ENCODE measurements around the gene ZMAT3. TPM values are rescaled to one million over a fixed set of nuclear protein-coding genes. Genes with fewer than 3 reads are reported as not detected.

ZMAT3 gene
- total and polyA plus RNA-seq, 7 donors, result 2.4 to 16.9 (median 12.4) TPM

DNA sequence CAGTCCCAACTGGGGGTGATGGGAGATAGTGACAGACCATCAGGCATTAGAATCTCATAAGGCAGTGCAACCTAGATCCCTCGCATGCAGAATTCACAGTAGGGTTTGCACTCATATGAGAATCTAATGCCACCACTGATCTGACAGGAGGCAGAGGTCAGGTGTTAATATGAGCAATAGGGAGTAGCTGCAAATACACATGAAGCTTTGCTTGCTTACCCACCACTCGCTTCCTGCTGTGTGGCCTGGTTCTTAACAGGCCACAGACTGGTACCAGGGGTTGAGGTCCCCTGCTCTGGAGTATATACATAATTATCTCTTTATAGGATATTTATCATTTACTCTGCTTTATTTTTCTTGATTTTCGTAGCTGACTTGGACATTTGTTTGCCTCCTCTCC is 36.0 kb upstream of the ZMAT3 start:
- Histone ChIP-seq H3K36me3 (no peaks in the 10 kb centered on the region), H3K27me3 (no peaks in the 10 kb centered on the region), H3K4me3 (no peak overlapping the region), H3K9me3 (peaks cover 0 to 3% (median 0%) of the 10 kb centered on the region in 4 donors), H3K27ac (no peak overlapping the region), H3K4me1 (no peaks in the 10 kb centered on the region)
- no peak for DNase-seq
- TF ChIP-seq POLR2A (IDR thresholded peaks at IDR 0.05) (no peak), POLR2AphosphoS5 (IDR thresholded peaks at IDR 0.05) (no peak), EP300 (IDR thresholded peaks at IDR 0.05) (no peak)
- TF ChIP-seq, protein P1, sequence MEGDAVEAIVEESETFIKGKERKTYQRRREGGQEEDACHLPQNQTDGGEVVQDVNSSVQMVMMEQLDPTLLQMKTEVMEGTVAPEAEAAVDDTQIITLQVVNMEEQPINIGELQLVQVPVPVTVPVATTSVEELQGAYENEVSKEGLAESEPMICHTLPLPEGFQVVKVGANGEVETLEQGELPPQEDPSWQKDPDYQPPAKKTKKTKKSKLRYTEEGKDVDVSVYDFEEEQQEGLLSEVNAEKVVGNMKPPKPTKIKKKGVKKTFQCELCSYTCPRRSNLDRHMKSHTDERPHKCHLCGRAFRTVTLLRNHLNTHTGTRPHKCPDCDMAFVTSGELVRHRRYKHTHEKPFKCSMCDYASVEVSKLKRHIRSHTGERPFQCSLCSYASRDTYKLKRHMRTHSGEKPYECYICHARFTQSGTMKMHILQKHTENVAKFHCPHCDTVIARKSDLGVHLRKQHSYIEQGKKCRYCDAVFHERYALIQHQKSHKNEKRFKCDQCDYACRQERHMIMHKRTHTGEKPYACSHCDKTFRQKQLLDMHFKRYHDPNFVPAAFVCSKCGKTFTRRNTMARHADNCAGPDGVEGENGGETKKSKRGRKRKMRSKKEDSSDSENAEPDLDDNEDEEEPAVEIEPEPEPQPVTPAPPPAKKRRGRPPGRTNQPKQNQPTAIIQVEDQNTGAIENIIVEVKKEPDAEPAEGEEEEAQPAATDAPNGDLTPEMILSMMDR (IDR thresholded peaks at IDR 0.05), result no peak
- WGBS, 2 donors, result 93% methylated on average over 3 of the region's 3 CpGs
- intact Hi-C loops (cut with DNase I), result no loop called here

DNA sequence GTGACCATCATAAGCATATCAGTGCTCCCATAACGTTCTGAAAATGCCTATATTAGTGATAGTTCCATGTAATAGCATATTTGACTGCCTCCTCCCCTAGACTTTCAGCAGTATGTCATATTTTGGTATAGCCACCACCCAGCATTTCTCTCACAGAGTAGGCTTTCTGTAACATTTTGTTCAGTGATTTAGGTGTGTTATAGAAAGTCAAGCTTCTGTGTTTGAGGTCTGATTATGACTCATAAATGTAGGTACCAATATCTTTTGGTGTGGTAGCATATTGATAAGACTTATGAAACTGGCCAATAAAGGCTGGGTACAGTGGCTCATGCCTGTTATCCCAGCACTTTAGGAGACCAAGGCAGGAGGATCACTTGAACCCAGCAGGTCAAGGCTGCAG is 34.3 kb upstream of the ZMAT3 start:
- 14 to 35% methylated on average over 1 of the region's 1 CpG for WGBS, 2 donors

DNA sequence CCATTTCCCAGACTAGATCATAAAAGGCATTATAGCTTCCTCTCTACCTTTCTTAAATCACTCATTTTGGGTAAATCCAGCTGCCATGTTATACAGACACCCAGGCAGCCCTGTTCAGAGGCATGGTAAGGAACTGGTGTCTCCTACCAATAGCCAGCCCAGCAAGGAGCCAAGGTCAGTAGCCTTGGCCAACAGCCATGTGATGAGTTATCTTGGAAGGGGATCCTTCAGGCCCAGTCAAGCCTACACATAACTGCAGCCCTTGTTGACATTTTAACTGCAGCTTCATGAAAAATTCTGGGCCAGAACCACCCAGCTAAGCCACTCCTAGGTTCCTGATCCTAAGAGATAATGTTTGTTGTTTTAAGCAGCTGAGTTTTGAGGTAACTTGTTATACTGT is 29.0 kb upstream of the ZMAT3 start:
- intact Hi-C loops (cut with DNase I), result loop anchor here (5.0 kb wide), 1 partner anchor 47 kb away; the partner anchor contains the start of gene PIK3CA
- Histone ChIP-seq H3K4me3 (no peak overlapping the region), H3K36me3 (no peaks in the 10 kb centered on the region), H3K9me3 (no peaks in the 10 kb centered on the region), H3K4me1 (peaks cover 0 to 6% (median 0%) of the 10 kb centered on the region in 4 donors), H3K27ac (no peak overlapping the region), H3K27me3 (no peaks in the 10 kb centered on the region)
- no peak for TF ChIP-seq EP300 (IDR thresholded peaks at IDR 0.05)
- TF ChIP-seq POLR2A (IDR thresholded peaks at IDR 0.05), result no peak
- TF ChIP-seq, protein P1 (IDR thresholded peaks at IDR 0.05), result no peak
- TF ChIP-seq POLR2AphosphoS5 (IDR thresholded peaks at IDR 0.05), result no peak
- no peak for DNase-seq

More for the DNA sequence above, 34.3 kb upstream of the ZMAT3 start:
- TF ChIP-seq, protein P1 (IDR thresholded peaks at IDR 0.05), result no peak
- TF ChIP-seq POLR2A (IDR thresholded peaks at IDR 0.05) (no peak), POLR2AphosphoS5 (IDR thresholded peaks at IDR 0.05) (no peak), EP300 (IDR thresholded peaks at IDR 0.05) (no peak)
- Histone ChIP-seq H3K4me1 (no peaks in the 10 kb centered on the region), H3K9me3 (peaks cover 0 to 3% (median 0%) of the 10 kb centered on the region in 4 donors), H3K36me3 (no peaks in the 10 kb centered on the region), H3K4me3 (no peak overlapping the region), H3K27me3 (no peaks in the 10 kb centered on the region), H3K27ac (no peak overlapping the region)
- intact Hi-C loops (cut with DNase I), result loop anchor here (2.0 kb wide), 1 partner anchor 211 kb away; no protein-coding TSS in a partner anchor
- no peak for DNase-seq

DNA sequence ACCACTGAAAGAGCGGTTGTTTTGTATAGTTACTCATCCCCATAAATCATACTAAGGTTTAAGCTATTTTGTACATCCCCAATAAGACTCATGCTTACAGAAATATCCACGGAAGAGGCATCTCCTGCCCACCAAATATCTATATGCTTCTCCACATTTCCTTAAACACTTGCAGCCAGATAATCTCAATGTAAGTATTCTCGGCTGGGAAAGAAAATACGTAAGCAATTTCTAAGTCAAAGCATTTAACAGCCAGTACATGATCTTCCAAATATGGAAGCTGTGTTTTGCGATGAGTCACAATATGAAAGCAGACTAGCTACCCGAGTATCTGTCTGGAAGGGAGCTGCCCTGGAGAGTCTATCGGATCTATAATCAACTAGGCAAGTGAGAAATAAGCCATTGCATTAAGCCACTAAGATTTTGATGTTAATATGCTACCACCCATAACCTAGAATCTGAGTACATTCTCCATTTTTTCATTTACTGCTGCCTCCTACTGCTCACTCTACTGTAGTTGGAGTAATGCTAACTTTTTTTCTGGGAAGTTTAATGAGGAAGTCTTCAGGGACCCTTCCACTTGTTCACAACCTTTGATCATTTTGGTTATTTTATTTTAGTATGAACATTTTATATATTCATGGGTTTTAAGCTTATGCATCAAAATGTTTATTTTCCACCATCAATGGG is 26.9 kb upstream of the ZMAT3 start:
- Histone ChIP-seq H3K9me3 (no peaks in the 10 kb centered on the region), H3K4me1 (peaks cover 0 to 6% (median 0%) of the 10 kb centered on the region in 4 donors), H3K36me3 (no peaks in the 10 kb centered on the region), H3K27ac (peak overlapping the region in 2 of 4 donors; percentile 59 to 63), H3K4me3 (peak overlapping the region; percentile 4 to 41 (median 33)), H3K27me3 (no peaks in the 10 kb centered on the region)
- WGBS, 2 donors, result 80% methylated on average over 7 of the region's 7 CpGs
- no peak for DNase-seq
- TF ChIP-seq POLR2AphosphoS5 (IDR thresholded peaks at IDR 0.05), result no peak
- no peak for TF ChIP-seq POLR2A (IDR thresholded peaks at IDR 0.05)
- TF ChIP-seq, protein P1 (IDR thresholded peaks at IDR 0.05), result peak in 3 of 4 experiments; percentile 18 to 32 (median 32)
- TF ChIP-seq EP300 (IDR thresholded peaks at IDR 0.05), result no peak
- intact Hi-C loops (cut with DNase I), result loop anchor here (2.0 kb wide), 1 partner anchor 28 kb away; the partner anchor contains the start of gene ZMAT3
